Suprapubic skin (tissue), 4 donors: Measurements from ENCODE around the gene CELSR2. TPM values are rescaled to one million over a fixed set of nuclear protein-coding genes. Genes with fewer than 3 reads are reported as not detected.
"Not testable (repeated sequence)": the region's sequence is repeated elsewhere in the genome, so short reads cannot be mapped to it uniquely, and the experiment has no call there.

ENCODE experiments used
- DNase-seq, 2 donors: peaks; one replicate each; pipeline ENCODE4 v3.0.0-alpha.2; 2019; ENCODE audit warnings: low spot score in 2 of 2
- H3K27ac ChIP-seq: fragments of 200-600 bp; sonication (generic); one replicate; pipeline ENCODE4 v1.5.1; 2019
- H3K27me3 ChIP-seq: fragments of 200-600 bp; sonication (generic); one replicate; pipeline ENCODE4 v1.5.1; 2019
- H3K36me3 ChIP-seq: fragments of 200-600 bp; sonication (generic); one replicate; pipeline ENCODE4 v1.5.1; 2019
- H3K4me1 ChIP-seq: fragments of 200-600 bp; sonication (generic); one replicate; pipeline ENCODE4 v1.5.1; 2019
- H3K4me3 ChIP-seq: fragments of 200-600 bp; sonication (generic); one replicate; pipeline ENCODE4 v1.5.1; 2019; ENCODE audit warnings: mild to moderate bottlenecking
- H3K9me3 ChIP-seq: fragments of 200-600 bp; sonication (generic); one replicate; pipeline ENCODE4 v1.5.1; 2019
- CTCF ChIP-seq, 2 donors: fragments of 200-600 bp in 1 of 2; fragments of 450-650 bp in 1 of 2; sonication (generic) in 1 of 2; IDR thresholded peaks; one replicate each; pipeline ENCODE4 v1.5.1; 2016 to 2019; ENCODE audit warnings: antibody characterized with exemption in 2 of 2, mild to moderate bottlenecking in 1 of 2, moderate library complexity in 1 of 2
- EP300 ChIP-seq: sonication (generic); formaldehyde crosslinking; IDR thresholded peaks from one replicate; pipeline ENCODE4 v1.6.1; 2017; ENCODE audit warnings: antibody characterized with exemption
- POLR2A ChIP-seq, 2 donors: fragments of 450-650 bp; IDR thresholded peaks; one replicate each; pipeline ENCODE4 v1.6.1; 2017; ENCODE audit warnings: antibody characterized with exemption in 2 of 2, mild to moderate bottlenecking in 2 of 2, moderate library complexity in 2 of 2
- POLR2AphosphoS5 ChIP-seq, 3 donors: sonication (generic); formaldehyde crosslinking; IDR thresholded peaks; one replicate each; pipeline ENCODE4 v1.6.1; 2017; ENCODE audit warnings: antibody characterized with exemption in 3 of 3
- WGBS: methylation state at CpG from one replicate; pipeline ENCODE4 v1.1.5; 2018; 5-methylcytosine and 5-hydroxymethylcytosine counted together
- total RNA-seq, 4 donors: library from RNA; depleted of rRNA; stranded (reverse); fragments of >200 nt; gene quantifications; one replicate each; pipeline ENCODE4 v1.1.0, GENCODE V29; 2016

Gene CELSR2
- total RNA-seq, 4 donors from 2014 or later, result 106 to 145 (median 129) TPM

- H3K27ac ChIP-seq, result peak overlapping the region; percentile 7
Observed at GRCh38 chr1:109299558-109300343, 50.4 kb downstream of the CELSR2 start.

DNA sequence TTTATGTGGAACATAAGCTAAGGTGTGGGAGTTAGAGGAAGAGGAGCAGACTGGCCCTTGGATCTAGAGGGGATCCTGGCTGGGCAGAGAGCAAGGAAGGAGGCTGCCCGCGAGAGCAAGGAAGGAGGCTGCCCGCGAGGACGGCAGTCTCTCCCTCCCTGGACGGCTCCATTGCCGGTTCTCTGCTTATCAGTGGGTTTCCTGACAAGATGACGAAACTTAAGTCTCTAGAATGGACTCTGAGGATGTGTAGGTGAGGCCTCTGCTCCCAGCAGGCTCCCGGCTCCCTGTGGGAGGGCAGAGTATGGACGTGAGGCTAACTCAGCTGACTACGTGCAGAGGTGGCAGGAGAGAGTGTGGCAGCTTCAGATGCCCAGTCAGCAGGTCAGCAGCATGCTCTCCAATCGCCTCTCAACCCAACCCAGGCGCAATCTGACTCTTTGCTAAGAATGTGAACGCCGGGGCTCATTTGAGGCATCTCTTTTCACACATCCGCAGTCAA lies 51.4 kb downstream of the CELSR2 start:
- WGBS, result 80% methylated on average over 16 of the region's 16 CpGs
- Histone ChIP-seq H3K4me3 (no peak overlapping the region), H3K27me3 (no peaks in the 10 kb centered on the region), H3K4me1 (peaks cover 41% of the 10 kb centered on the region), H3K27ac (no peak overlapping the region), H3K36me3 (no peaks in the 10 kb centered on the region), H3K9me3 (no peaks in the 10 kb centered on the region)
- TF ChIP-seq POLR2A (IDR thresholded peaks at IDR 0.05), result no peak
- no peak for TF ChIP-seq EP300
- no peak for TF ChIP-seq CTCF (IDR thresholded peaks at IDR 0.05)
- TF ChIP-seq POLR2AphosphoS5 (IDR thresholded peaks at IDR 0.05), result no peak
- DNase-seq, result no peak

More at GRCh38 chr1:109299558-109300343, 50.4 kb downstream of the CELSR2 start:
- TF ChIP-seq POLR2A (IDR thresholded peaks at IDR 0.05) (no peak), POLR2AphosphoS5 (IDR thresholded peaks at IDR 0.05) (no peak), EP300 (no peak), CTCF (IDR thresholded peaks at IDR 0.05) (no peak)
- H3K4me3 ChIP-seq, result no peak overlapping the region
- H3K36me3 ChIP-seq, result no peaks in the 10 kb centered on the region
- DNase-seq, result no peak
- WGBS, result 72% methylated on average over 20 of the region's 20 CpGs
- peaks cover 35% of the 10 kb centered on the region for H3K4me1 ChIP-seq
- H3K9me3 ChIP-seq, result no peaks in the 10 kb centered on the region
- H3K27me3 ChIP-seq, result no peaks in the 10 kb centered on the region

GRCh38 chr1:109301874-109302273 lies 52.5 kb downstream of the CELSR2 start:
- H3K27me3 ChIP-seq, result no peaks in the 10 kb centered on the region
- H3K4me1 ChIP-seq, result peaks cover 41% of the 10 kb centered on the region
- no peak for DNase-seq
- H3K4me3 ChIP-seq, result no peak overlapping the region
- TF ChIP-seq POLR2AphosphoS5 (IDR thresholded peaks at IDR 0.05) (no peak), CTCF (IDR thresholded peaks at IDR 0.05) (no peak), POLR2A (IDR thresholded peaks at IDR 0.05) (no peak), EP300 (no peak)
- H3K36me3 ChIP-seq, result no peaks in the 10 kb centered on the region
- H3K9me3 ChIP-seq, result no peaks in the 10 kb centered on the region
- no peak overlapping the region for H3K27ac ChIP-seq
- WGBS, result 78% methylated on average over 5 of the region's 5 CpGs

- no peak overlapping the region for H3K4me3 ChIP-seq
- no peak for DNase-seq
- H3K9me3 ChIP-seq, result no peaks in the 10 kb centered on the region
- H3K27ac ChIP-seq, result peak overlapping the region; percentile 22
- no peaks in the 10 kb centered on the region for H3K27me3 ChIP-seq
- H3K4me1 ChIP-seq, result peaks cover 26% of the 10 kb centered on the region
- no peaks in the 10 kb centered on the region for H3K36me3 ChIP-seq
- TF ChIP-seq POLR2AphosphoS5 (IDR thresholded peaks at IDR 0.05) (no peak), EP300 (no peak), POLR2A (IDR thresholded peaks at IDR 0.05) (no peak), CTCF (IDR thresholded peaks at IDR 0.05) (no peak)
- 56% methylated on average over 7 of the region's 8 CpGs for WGBS
Observed at GRCh38 chr1:109304226-109304920, 55.0 kb downstream of the CELSR2 start.

- H3K4me1 ChIP-seq, result peaks cover 16% of the 10 kb centered on the region
- not testable (repeated sequence) for H3K27ac ChIP-seq, H3K4me3 ChIP-seq, H3K36me3 ChIP-seq, H3K27me3 ChIP-seq, DNase-seq, H3K9me3 ChIP-seq
- WGBS, result 52% methylated on average over 10 of the region's 10 CpGs
Observed at GRCh38 chr1:109305991-109306390, 56.7 kb downstream of the CELSR2 start.
